Gastroesophageal sphincter (tissue), 4 donors: ENCODE results near the gene RMND1. TPM values are rescaled to one million over a fixed set of nuclear protein-coding genes. Genes with fewer than 3 reads are reported as not detected.
A peak's percentile ranks its signal among the peaks of the same experiment; 100 is the strongest.

Source experiments
- ATAC-seq: fragments of 150-250 bp; one replicate; pipeline ENCODE4 v1.9.1; 2016; ENCODE audit warnings: mild to moderate bottlenecking, moderate library complexity
- H3K27ac ChIP-seq, 4 donors: fragments of 200-600 bp; sonication (generic) in 3 of 4; 1 replicate in 3 of 4; 2 replicates in 1 of 4; pipeline ENCODE4 v1.5.1; 2016 to 2019
- H3K27me3 ChIP-seq: fragments of 200-600 bp; sonication (generic); one replicate; pipeline ENCODE4 v1.5.1; 2019
- H3K36me3 ChIP-seq, 2 donors: fragments of 200-600 bp; sonication (generic); one replicate each; pipeline ENCODE4 v1.5.1; 2019; ENCODE audit warnings: control low read depth in 1 of 2
- H3K4me1 ChIP-seq, 3 donors: fragments of 200-600 bp; sonication (generic); 1 replicate in 2 of 3; 2 replicates in 1 of 3; pipeline ENCODE4 v1.5.1; 2016 to 2019; ENCODE audit warnings: control low read depth in 2 of 3
- H3K4me3 ChIP-seq, 2 donors: fragments of 200-600 bp; sonication (generic); one replicate each; pipeline ENCODE4 v1.5.1; 2019; ENCODE audit warnings: mild to moderate bottlenecking in 1 of 2, moderate library complexity in 1 of 2
- H3K9me3 ChIP-seq, 3 donors: fragments of 200-600 bp; sonication (generic); one replicate each; pipeline ENCODE4 v1.5.1; 2017 to 2019; ENCODE audit warnings: control low read depth in 2 of 3
- EP300 ChIP-seq: sonication (generic); formaldehyde crosslinking; IDR thresholded peaks from one replicate; pipeline ENCODE4 v1.6.1; 2017; ENCODE audit warnings: antibody characterized with exemption, mild to moderate bottlenecking
- POLR2A ChIP-seq, 2 donors: fragments of 450-650 bp; IDR thresholded peaks; one replicate each; pipeline ENCODE4 v1.6.1; 2017; ENCODE audit warnings: antibody characterized with exemption in 2 of 2, mild to moderate bottlenecking in 2 of 2, moderate library complexity in 1 of 2
- POLR2AphosphoS5 ChIP-seq: sonication (generic); formaldehyde crosslinking; IDR thresholded peaks from one replicate; pipeline ENCODE4 v1.6.1; 2017; ENCODE audit warnings: antibody characterized with exemption
- WGBS, 2 donors: methylation state at CpG; one replicate each; pipeline ENCODE4 v1.1.5; 2018; ENCODE audit warnings: low coverage in 1 of 2; 5-methylcytosine and 5-hydroxymethylcytosine counted together
- total RNA-seq, 4 donors: library from RNA; depleted of rRNA; stranded (reverse); fragments of >200 nt; gene quantifications; one replicate each; pipeline ENCODE4 v1.1.0, GENCODE V29; 2016
- TF ChIP-seq, protein P1 (sequence below), 4 experiments: fragments of 200-600 bp in 2 of 4; fragments of 450-650 bp in 2 of 4; sonication (generic) in 1 of 4; IDR thresholded peaks; one replicate each; pipeline ENCODE4 v1.5.1; 2017 to 2019; ENCODE audit warnings: antibody characterized with exemption in 4 of 4, mild to moderate bottlenecking in 2 of 4, moderate library complexity in 2 of 4

Gene RMND1
- total RNA-seq, 4 donors from 2014 or later: 13.2 to 17.8 (median 14.1) TPM

DNA sequence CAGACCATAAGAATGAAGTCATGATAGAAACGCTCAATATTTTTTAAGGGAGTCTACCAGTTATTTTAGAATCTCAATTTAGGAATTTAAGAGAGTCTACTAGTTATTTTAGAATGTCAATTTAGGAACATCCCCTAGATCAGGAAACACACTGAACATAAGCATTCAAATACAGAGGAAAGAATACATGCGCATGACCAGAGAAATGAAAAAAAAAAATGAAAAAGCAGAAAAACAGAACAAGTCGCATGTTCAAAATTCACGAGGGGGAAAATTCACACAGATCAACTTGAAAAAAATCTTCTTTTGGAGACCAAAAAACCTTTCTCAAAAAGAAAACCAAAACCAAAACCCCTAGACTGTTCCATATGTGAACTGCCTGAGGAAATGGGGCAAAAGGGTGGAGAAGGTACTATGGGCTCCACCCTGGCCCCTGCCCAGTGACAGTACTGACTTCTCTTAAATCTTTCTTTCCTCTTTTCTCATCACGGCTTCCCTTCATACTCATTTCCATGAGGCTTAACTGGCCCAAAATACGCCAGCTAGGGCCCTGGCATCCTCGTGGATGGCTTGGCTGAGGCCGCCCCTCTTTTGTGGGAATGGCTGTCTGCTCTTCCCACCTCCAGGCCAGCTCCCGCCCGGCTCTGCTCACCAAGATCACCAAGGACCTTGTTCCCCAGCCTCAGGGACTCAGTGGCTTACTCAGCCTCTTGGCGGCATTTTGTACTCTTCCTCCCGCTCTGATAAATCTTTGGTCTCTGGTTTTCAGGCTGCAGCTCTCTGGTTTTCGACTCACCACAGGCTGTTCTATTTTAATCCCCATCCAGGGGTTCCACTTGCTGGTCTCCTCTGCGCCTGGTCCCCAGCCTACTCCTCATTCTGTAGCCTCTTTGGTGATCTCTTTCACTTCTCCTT is 71.7 kb downstream of the RMND1 start:
- no peaks in the 10 kb centered on the region for H3K9me3 ChIP-seq
- peaks cover 0 to 22% (median 0%) of the 10 kb centered on the region in 3 donors for H3K4me1 ChIP-seq
- no peak for ATAC-seq
- no peak for TF ChIP-seq EP300
- TF ChIP-seq, protein P1, sequence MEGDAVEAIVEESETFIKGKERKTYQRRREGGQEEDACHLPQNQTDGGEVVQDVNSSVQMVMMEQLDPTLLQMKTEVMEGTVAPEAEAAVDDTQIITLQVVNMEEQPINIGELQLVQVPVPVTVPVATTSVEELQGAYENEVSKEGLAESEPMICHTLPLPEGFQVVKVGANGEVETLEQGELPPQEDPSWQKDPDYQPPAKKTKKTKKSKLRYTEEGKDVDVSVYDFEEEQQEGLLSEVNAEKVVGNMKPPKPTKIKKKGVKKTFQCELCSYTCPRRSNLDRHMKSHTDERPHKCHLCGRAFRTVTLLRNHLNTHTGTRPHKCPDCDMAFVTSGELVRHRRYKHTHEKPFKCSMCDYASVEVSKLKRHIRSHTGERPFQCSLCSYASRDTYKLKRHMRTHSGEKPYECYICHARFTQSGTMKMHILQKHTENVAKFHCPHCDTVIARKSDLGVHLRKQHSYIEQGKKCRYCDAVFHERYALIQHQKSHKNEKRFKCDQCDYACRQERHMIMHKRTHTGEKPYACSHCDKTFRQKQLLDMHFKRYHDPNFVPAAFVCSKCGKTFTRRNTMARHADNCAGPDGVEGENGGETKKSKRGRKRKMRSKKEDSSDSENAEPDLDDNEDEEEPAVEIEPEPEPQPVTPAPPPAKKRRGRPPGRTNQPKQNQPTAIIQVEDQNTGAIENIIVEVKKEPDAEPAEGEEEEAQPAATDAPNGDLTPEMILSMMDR (IDR thresholded peaks at IDR 0.05): no peak
- TF ChIP-seq POLR2AphosphoS5: no peak
- TF ChIP-seq POLR2A (IDR thresholded peaks at IDR 0.05): no peak
- WGBS, 2 donors: 80 to 84% methylated on average over 9 to 13 of the region's 14 CpGs
- peak overlapping the region in 1 of 4 donors; percentile 25 for H3K27ac ChIP-seq
- H3K27me3 ChIP-seq: no peaks in the 10 kb centered on the region
- no peak overlapping the region for H3K4me3 ChIP-seq
- peaks cover 0 to 6% of the 10 kb centered on the region in 2 donors for H3K36me3 ChIP-seq

DNA sequence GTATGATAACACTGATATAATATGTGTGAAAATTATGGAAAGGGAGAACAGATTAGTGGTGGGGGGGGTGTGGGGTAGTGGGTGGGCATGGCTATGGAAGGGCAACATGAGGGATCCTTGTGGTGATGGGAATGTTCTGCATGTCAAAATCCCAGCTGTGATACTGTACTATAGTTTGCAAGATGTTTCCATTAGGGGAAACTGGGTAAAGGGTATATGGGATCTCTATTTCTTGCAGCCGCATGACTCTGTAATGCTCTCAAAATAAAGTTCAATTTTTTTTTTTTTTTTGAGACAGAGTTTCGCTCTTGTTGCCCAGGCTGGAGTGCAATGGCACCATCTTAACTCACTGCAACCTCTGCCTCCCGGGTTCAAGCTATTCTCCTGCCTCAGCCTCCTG is 74.8 kb downstream of the RMND1 start:
- TF ChIP-seq EP300 (no peak), POLR2AphosphoS5 (no peak), POLR2A (IDR thresholded peaks at IDR 0.05) (no peak)
- TF ChIP-seq, protein P1 (IDR thresholded peaks at IDR 0.05): no peak
- Histone ChIP-seq H3K36me3 (peaks cover 0 to 13% of the 10 kb centered on the region in 2 donors), H3K9me3 (no peaks in the 10 kb centered on the region), H3K4me3 (no peak overlapping the region), H3K27ac (no peak overlapping the region), H3K27me3 (no peaks in the 10 kb centered on the region), H3K4me1 (peaks cover 0 to 26% (median 0%) of the 10 kb centered on the region in 3 donors)
- 71 to 87% methylated on average over 3 of the region's 3 CpGs for WGBS, 2 donors
- no peak for ATAC-seq

DNA sequence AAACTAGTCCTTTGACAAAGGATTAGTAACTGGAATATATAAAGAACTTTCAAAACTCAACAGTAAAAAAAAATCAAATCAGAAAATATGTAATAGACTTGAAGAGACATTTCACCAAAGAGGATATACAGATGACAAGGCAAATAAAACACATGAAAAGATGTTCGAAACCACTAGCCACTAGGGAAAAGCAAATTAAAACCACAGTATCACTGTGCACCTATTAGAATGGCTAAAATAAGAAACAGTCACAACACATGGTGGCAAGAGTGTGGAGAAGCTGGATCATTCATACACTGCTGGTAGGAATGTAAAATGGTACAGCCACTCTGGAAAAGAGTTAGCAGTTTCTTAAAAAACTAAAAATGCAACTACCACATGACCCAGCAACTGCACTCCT is 75.5 kb downstream of the RMND1 start:
- ATAC-seq: no peak
- TF ChIP-seq, protein P1 (IDR thresholded peaks at IDR 0.05): no peak
- TF ChIP-seq POLR2AphosphoS5 (no peak), EP300 (no peak), POLR2A (IDR thresholded peaks at IDR 0.05) (no peak)
- peaks cover 0 to 26% (median 0%) of the 10 kb centered on the region in 3 donors for H3K4me1 ChIP-seq
- H3K4me3 ChIP-seq: no peak overlapping the region
- peaks cover 0 to 20% of the 10 kb centered on the region in 2 donors for H3K36me3 ChIP-seq
- 81 to 90% methylated on average over 1 of the region's 1 CpG for WGBS, 2 donors
- no peaks in the 10 kb centered on the region for H3K27me3 ChIP-seq
- H3K27ac ChIP-seq: no peak overlapping the region
- no peaks in the 10 kb centered on the region for H3K9me3 ChIP-seq

DNA sequence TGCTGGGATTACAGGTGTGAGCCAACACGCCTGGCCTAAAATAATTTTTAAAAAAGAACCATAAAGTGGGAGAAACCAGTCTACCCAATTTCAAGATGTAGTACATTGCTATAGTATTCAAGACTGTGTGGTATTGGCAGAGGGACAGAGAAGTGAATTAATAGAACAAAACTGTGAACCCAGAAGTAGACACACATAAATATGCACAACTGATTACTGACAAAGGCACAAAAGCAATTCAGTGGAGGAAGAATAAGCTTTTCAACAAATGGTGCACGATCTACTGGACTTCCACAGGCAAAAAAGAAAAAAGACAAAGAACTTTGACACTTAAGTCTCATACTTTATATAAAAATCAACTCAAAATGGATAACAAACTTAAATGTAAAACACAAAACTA is 76.1 kb downstream of the RMND1 start:
- Histone ChIP-seq H3K4me3 (no peak overlapping the region), H3K4me1 (peaks cover 0 to 21% (median 0%) of the 10 kb centered on the region in 3 donors), H3K9me3 (no peaks in the 10 kb centered on the region), H3K36me3 (peaks cover 0 to 26% of the 10 kb centered on the region in 2 donors), H3K27ac (no peak overlapping the region), H3K27me3 (no peaks in the 10 kb centered on the region)
- ATAC-seq: no peak
- TF ChIP-seq EP300 (no peak), POLR2A (IDR thresholded peaks at IDR 0.05) (no peak), POLR2AphosphoS5 (no peak)
- TF ChIP-seq, protein P1 (IDR thresholded peaks at IDR 0.05): no peak
- 63 to 100% methylated on average over 1 to 2 of the region's 2 CpGs for WGBS, 2 donors
